ENCODE measurements around the gene COIL.
"Not testable (repeated sequence)": the region's sequence is repeated elsewhere in the genome, so short reads cannot be mapped to it uniquely, and the experiment has no call there.

The COIL gene

DNA sequence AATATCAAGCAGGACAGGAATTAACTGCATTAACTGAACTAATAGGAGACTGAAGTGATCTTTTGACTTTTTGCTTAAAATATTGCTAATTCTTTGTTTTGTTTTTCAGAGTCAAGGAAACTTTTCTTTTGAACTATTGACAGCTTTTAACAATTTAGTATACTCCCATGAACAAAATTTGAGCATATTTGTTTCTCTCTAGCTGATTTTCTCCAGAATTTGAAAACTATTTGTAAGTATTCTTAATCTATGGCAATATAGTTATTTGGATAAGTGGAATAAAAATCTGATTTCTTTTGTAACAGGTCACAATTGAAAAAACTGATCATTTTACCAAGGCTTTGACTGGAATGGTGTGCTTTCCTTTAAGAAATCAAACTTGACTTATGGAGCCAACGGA is 10.1 kb upstream of the COIL start:
- Mint-ChIP-seq H3K9me3 (no peaks in the 10 kb centered on the region), H3K36me3 (no peaks in the 10 kb centered on the region), H3K4me1 (peaks cover 0 to 1% of the 10 kb centered on the region in 2 donors), H3K27ac (no peak overlapping the region), H3K4me3 (no peak overlapping the region), H3K27me3 (peaks cover 0 to 7% of the 10 kb centered on the region in 2 donors)
- no peak for DNase-seq
- no peak for ATAC-seq (replicated peaks)

DNA sequence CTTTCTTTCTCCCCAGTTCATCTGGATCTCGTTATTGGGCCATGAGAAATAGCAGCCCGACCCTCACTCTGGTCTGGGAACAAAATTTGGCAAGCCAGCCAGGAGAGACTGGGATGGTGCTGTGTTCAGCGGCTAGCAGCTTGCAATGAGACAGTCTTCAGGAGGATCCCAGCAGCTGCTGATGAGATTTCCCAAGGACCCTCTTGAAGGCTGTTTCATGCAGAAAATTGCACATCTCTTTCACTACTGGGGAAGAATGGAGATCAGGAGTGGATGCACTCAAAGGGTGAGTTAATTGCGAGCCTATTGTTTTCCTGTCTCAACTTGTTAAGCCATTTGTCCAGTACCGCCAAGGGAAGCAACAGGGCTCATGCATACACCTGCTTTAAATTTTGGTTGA is 5.5 kb upstream of the COIL start:
- Mint-ChIP-seq H3K27ac (no peak overlapping the region), H3K4me1 (no peaks in the 10 kb centered on the region), H3K36me3 (no peaks in the 10 kb centered on the region), H3K4me3 (no peak overlapping the region), H3K27me3 (no peaks in the 10 kb centered on the region), H3K9me3 (no peaks in the 10 kb centered on the region)
- no peak for ATAC-seq (replicated peaks)
- no peak for DNase-seq

DNA sequence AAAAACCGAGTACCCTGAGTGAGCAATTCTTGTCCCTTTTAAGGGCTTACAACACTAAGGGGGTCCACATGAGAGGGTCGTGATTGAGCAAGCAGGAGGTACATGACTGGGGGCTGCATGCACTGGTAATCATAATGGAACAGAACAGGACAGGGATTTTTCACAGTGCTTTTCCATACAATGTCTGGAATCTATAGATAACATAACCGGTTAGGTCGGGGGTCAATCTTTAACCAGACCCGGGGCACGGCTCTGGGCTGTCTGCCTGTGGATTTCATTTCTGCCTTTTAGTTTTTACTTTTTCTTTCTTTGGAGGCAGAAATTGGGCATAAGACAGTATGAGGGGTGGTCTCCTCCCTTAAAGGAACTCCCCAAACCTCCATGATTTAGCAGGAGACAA is 4.8 kb upstream of the COIL start:
- not testable (repeated sequence) for DNase-seq; H3K36me3 Mint-ChIP-seq; H3K27ac Mint-ChIP-seq; H3K9me3 Mint-ChIP-seq; H3K27me3 Mint-ChIP-seq; H3K4me3 Mint-ChIP-seq; H3K4me1 Mint-ChIP-seq; ATAC-seq (replicated peaks)

DNA sequence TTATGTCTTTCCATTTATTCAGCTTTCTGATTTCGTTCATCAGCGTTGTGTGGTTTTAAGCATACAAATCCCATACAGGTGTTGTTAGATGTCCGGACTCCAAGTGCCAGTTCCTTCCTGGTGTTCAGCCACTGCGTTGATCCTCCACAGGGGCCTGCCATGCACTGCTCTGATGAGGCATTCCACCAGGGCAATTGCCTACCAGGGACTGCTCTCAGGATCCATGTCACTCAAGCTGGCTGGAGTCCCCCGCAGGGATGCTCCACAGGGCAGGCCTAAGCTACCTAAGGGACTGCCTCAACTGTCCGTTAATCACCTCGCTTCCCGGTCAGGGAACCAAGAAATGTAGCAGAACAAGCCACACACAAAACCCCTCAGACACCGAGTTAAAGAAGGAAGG is 4.4 kb upstream of the COIL start:
- not testable (repeated sequence) for ATAC-seq (replicated peaks); DNase-seq; H3K9me3 Mint-ChIP-seq; H3K4me1 Mint-ChIP-seq; H3K4me3 Mint-ChIP-seq; H3K27me3 Mint-ChIP-seq; H3K27ac Mint-ChIP-seq; H3K36me3 Mint-ChIP-seq

DNA sequence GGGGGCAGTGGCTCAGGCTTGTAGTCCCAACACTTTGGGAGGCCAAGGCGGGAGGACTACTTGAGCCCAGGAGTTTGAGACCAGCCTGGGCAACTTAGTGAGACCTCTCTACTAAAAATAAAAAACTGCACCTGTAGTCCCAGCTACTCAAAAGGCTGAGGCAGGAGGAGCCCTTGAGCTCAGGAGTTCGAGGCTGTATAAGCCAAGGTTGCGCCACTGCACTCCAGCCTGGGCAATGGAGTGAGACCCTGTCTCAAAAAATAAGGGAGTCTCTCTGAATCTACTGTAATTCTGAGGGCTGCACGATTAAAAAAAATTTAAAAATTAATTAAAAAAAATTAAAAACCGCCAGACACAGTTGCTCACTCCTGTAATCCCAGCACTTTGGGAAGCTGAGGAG is 3.9 kb downstream of the COIL start:
- ATAC-seq (replicated peaks) (no peak), DNase-seq (no peak)
- Mint-ChIP-seq H3K36me3 (peaks cover 4 to 8% of the 10 kb centered on the region in 2 donors), H3K9me3 (no peaks in the 10 kb centered on the region), H3K27ac (no peak overlapping the region), H3K27me3 (no peaks in the 10 kb centered on the region), H3K4me3 (no peak overlapping the region), H3K4me1 (peaks cover 0 to 12% of the 10 kb centered on the region in 2 donors)

DNA sequence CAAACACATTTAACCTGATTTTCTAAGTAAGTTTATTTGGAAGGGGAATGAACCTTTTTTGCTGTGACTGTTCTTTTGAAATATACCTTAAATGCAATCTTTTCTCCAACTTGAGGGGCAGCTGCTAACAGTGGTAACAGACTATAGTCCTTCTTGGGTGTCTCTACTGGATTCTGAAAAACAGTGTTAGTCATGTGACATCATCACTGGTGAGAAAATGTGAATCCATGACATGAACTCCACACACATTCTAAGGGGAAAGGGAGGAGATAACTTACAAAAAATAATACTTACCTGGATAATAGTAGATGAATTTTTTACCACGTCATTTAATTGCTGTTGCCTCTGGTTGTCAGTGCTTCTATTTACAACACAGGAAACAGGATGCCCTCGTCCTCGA is 11.3 kb downstream of the COIL start:
- ATAC-seq (replicated peaks) (no peak), DNase-seq (no peak)
- Mint-ChIP-seq H3K4me3 (no peak overlapping the region), H3K27me3 (no peaks in the 10 kb centered on the region), H3K4me1 (peaks cover 0 to 1% of the 10 kb centered on the region in 2 donors), H3K36me3 (peaks cover 20 to 32% of the 10 kb centered on the region in 2 donors), H3K9me3 (no peaks in the 10 kb centered on the region), H3K27ac (no peak overlapping the region)

DNA sequence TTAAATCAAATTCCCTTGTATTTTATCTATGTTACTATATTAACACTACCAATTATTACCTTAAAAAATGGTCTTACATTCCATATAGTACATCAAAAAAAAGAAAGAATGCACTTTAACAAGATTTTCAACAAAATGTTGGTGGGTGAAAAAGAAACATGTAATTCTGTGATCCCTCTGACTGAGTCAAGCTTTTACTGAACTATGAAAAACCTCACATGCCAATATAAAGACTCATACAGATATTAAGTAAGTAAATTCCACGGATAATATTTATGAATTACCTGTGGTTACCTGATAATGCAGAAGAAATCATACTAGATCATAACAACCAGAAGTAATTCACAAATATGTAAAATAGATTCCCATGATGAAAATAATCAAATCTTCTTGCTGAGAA is 12.4 kb downstream of the COIL start:
- H3K9me3 Mint-ChIP-seq: no peaks in the 10 kb centered on the region
- ATAC-seq (replicated peaks) (no peak), DNase-seq (no peak)
- no peak overlapping the region for H3K27ac Mint-ChIP-seq
- peaks cover 21 to 34% of the 10 kb centered on the region in 2 donors for H3K36me3 Mint-ChIP-seq
- peaks cover 0 to 1% of the 10 kb centered on the region in 2 donors for H3K4me1 Mint-ChIP-seq
- no peaks in the 10 kb centered on the region for H3K27me3 Mint-ChIP-seq
- H3K4me3 Mint-ChIP-seq: no peak overlapping the region

DNA sequence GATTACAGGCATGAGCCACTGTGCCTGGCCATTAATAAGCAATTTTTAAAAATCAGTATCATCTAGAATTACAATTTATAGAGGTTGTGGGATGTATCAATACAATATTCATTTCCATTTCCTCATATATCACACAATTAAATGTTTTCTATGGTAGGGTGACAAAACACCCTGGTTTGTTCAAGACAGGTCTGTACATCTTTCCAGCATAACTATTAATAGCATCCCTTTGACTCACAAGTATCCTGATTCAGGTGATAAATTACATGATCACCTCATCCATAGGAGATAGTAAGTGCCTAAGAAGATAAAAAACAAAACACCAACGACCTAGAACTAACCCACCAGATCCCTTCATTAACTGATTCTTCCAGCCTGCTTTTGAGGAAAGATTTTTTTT is 13.1 kb downstream of the COIL start:
- H3K9me3 Mint-ChIP-seq: no peaks in the 10 kb centered on the region
- ATAC-seq (replicated peaks) (no peak), DNase-seq (no peak)
- peaks cover 0 to 1% of the 10 kb centered on the region in 2 donors for H3K4me1 Mint-ChIP-seq
- peaks cover 21 to 37% of the 10 kb centered on the region in 2 donors for H3K36me3 Mint-ChIP-seq
- no peak overlapping the region for H3K27ac Mint-ChIP-seq
- H3K4me3 Mint-ChIP-seq: no peak overlapping the region
- no peaks in the 10 kb centered on the region for H3K27me3 Mint-ChIP-seq

DNA sequence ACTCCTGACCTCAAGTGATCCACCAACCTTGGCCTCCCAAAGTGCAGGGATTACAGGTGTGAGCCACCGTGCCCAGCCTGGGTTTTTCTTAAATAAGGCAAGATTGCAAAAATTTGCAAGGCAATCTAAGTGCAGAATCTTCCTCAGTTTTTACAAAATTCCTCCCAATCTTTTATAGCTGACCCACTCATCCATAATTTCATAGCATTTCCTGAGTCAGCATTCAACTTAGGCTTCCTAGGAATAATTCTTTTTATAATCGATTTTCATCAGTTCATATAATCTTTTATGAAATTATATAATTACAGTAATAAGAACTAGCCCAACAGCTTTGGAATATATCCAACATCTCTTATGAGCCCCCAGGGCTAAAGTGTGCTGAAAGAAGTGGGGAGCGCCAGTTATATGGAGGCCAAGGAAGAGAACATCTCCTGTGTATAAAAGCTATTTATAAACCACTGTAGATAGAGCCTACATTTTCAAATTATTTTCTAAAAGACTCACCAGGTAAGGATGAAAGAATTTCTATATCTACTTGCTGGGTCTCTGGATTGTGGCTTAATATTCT is 14.8 kb downstream of the COIL start:
- H3K4me3 Mint-ChIP-seq: no peak overlapping the region
- DNase-seq (no peak), ATAC-seq (replicated peaks) (no peak)
- H3K36me3 Mint-ChIP-seq: peaks cover 28 to 39% of the 10 kb centered on the region in 2 donors
- no peaks in the 10 kb centered on the region for H3K4me1 Mint-ChIP-seq
- no peaks in the 10 kb centered on the region for H3K27me3 Mint-ChIP-seq
- no peaks in the 10 kb centered on the region for H3K9me3 Mint-ChIP-seq
- H3K27ac Mint-ChIP-seq: no peak overlapping the region

DNA sequence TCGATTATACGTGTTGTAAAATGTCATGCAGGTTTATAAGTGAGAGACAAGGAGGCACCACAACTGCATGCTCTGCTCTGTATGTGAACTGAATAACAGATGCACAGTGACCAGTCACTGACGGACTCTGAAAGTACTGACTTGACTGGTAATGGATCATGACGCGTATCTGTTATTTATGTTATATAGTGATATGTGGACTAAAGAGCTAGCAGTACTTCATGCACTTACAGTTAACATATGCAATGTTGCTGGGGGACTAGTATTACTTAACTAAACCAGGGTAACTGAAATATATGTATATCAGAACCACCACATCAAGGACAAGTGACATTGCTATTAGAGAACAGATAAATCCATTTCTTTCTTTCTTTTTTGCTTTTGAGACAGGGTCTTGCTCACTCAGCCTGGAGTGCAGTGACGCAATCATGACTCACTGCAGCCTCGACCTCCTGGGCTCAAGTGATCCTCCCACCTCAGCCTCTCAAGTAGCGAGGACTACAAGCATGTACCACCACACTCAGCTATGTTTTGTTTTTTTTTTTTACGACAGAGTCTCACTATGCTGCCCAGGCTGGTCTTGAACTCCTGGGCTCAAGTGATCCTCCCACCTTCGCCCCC is 17.2 kb downstream of the COIL start:
- Mint-ChIP-seq H3K27ac (peak overlapping the region; percentile 71), H3K4me3 (no peak overlapping the region), H3K9me3 (no peaks in the 10 kb centered on the region), H3K36me3 (peaks cover 21 to 34% of the 10 kb centered on the region in 2 donors), H3K4me1 (peaks cover 2 to 7% of the 10 kb centered on the region in 2 donors), H3K27me3 (no peaks in the 10 kb centered on the region)
- DNase-seq (no peak), ATAC-seq (replicated peaks) (no peak)

DNA sequence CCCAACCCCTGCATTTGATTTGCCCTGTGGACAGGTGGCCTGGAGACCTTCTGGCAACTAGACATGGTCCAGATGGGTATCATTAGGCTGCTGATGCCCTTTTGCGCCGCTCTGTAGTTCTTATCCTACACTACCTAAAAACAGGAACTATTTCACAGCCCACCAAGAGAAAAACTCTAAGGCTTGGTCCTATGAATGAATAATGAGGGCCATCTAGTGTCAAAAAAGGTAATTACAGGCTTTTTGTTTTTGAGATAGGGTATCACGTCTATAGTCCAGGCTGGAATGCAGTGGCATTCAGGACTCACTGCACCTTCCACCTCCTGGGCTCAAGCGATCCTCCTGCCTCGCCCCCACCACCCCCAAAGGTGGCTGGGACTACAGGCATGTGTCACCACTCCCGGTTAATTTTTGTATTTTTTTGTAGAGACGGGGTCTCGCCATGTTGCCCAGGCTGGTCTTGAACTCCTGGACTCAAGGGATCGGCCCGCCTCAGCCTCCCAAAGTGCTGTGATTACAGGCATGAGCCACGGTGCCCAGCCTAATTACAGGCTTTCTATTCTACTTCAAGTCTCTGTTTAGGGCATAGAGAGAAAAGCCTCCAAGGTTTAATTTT is 20.9 kb downstream of the COIL start:
- H3K36me3 Mint-ChIP-seq: peaks cover 30 to 42% of the 10 kb centered on the region in 2 donors
- no peaks in the 10 kb centered on the region for H3K27me3 Mint-ChIP-seq
- no peak overlapping the region for H3K4me3 Mint-ChIP-seq
- DNase-seq (no peak), ATAC-seq (replicated peaks) (peak; percentile 84 to 92)
- H3K9me3 Mint-ChIP-seq: no peaks in the 10 kb centered on the region
- peaks cover 4 to 7% of the 10 kb centered on the region in 2 donors for H3K4me1 Mint-ChIP-seq
- H3K27ac Mint-ChIP-seq: peak overlapping the region; percentile 65

DNA sequence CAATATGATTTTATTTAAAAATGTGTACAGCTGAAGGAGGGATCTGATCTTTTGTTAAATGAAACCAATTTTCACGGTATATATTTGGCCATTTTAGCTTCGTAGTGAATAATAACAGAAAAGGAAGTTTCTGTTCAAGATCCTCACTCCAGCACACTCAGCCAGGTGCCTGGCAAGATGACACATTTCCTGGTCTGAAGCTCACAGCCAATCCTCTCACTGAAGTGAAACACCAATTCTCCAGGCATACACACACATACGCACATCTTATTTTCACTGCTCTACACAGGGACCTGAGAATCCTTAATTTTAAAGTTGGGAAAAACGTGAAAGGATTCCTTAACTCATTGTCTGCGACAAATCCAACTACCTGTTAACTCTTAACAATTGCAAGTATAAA is 22.6 kb downstream of the COIL start:
- not testable (repeated sequence) for ATAC-seq (replicated peaks); H3K4me1 Mint-ChIP-seq; DNase-seq; H3K9me3 Mint-ChIP-seq; H3K27me3 Mint-ChIP-seq; H3K4me3 Mint-ChIP-seq
- H3K36me3 Mint-ChIP-seq: peaks cover 32 to 48% of the 10 kb centered on the region in 2 donors
- H3K27ac Mint-ChIP-seq: peak overlapping the region; percentile 22

DNA sequence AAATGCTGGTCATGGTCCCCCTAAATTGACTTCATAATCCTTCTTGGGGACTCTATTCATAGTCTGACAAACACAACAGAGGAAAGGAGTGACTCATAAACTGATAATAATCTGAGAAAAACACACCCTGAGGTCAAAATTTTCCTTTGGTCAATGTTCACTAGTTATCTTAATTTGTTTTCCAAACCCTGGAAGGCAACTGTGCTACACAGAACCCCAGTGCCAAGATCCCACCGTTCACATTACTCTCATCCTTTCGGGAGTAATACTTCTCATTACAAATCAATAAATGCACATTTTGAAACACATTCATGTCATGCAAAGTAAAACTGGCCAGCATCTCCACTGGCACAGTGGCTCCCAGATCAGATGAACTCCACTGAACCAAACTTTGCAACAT is 23.2 kb downstream of the COIL start:
- DNase-seq (no peak), ATAC-seq (replicated peaks) (no peak)
- Mint-ChIP-seq H3K27ac (no peak overlapping the region), H3K36me3 (peaks cover 34 to 47% of the 10 kb centered on the region in 2 donors), H3K4me1 (peaks cover 4 to 7% of the 10 kb centered on the region in 2 donors), H3K9me3 (no peaks in the 10 kb centered on the region), H3K27me3 (no peaks in the 10 kb centered on the region), H3K4me3 (no peak overlapping the region)

DNA sequence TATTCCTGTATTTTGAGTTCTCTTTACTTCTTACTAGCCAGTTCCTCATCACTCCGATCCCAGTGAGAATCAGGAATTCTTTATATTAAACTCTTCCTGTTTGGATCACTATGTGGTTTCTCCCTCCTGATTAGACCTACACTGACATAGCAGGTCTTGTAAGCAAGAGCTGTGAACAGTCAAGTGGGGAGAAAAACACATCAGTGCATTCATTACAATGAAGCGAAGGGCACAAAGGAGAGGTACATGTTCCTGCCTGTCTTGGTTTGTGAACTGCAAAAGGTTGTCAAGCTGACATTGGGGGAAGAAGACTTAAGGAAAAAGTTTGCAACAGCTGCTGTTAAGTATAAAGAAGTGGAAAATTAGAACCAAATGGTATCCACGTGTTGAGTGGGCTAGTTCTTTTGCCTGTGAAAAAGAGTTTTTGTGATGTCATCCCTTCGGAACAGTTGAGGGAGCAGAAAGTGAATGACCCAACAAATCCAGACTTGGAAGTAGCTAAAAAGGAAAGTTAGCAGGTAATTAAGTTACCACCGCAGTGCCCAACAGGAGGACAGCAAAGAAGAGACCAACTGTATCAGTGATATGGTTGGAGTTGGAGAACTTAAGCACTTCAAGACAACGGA is 24.0 kb downstream of the COIL start:
- H3K27ac Mint-ChIP-seq: no peak overlapping the region
- no peaks in the 10 kb centered on the region for H3K9me3 Mint-ChIP-seq
- no peaks in the 10 kb centered on the region for H3K27me3 Mint-ChIP-seq
- no peak overlapping the region for H3K4me3 Mint-ChIP-seq
- no peak for DNase-seq
- no peak for ATAC-seq (replicated peaks)
- peaks cover 4 to 7% of the 10 kb centered on the region in 2 donors for H3K4me1 Mint-ChIP-seq
- H3K36me3 Mint-ChIP-seq: peaks cover 34 to 47% of the 10 kb centered on the region in 2 donors

DNA sequence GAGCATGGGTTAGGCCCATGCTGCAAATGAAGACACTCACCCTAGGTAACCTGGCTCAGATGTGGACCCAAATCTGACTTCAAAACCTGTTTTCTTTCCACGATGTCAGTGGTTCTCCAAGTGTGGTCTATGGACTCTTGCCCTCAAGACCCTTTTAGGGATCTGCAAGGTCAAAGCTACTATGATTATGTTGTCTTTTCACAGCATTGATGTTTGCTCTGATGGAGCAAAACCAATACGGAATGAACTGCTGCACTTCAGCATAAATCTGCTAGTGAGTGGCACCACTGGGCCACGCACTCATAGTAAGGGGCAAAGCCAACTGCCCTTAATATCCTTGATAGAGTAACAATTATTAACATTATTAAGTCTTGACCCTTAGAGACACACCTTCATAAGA is 25.4 kb downstream of the COIL start:
- H3K4me1 Mint-ChIP-seq: peaks cover 4 to 7% of the 10 kb centered on the region in 2 donors
- no peaks in the 10 kb centered on the region for H3K27me3 Mint-ChIP-seq
- ATAC-seq (replicated peaks): no peak
- no peak for DNase-seq
- H3K9me3 Mint-ChIP-seq: no peaks in the 10 kb centered on the region
- H3K4me3 Mint-ChIP-seq: no peak overlapping the region
- no peak overlapping the region for H3K27ac Mint-ChIP-seq
- H3K36me3 Mint-ChIP-seq: peaks cover 27 to 42% of the 10 kb centered on the region in 2 donors

All from stimulated activated naive B cell treated with anti-CD40 and anti-IgM and Interleukin-4, amounts not matched to agents 10 μg/mL and 1 μg/mL and 100 μg/mL, for 72 hours (primary cell).